CD14-positive monocyte (primary cell): ENCODE measurements around the gene ATP7A. TPM values are rescaled to one million over a fixed set of nuclear protein-coding genes. Genes with fewer than 3 reads are reported as not detected.

Experiments used
- DNase-seq, 3 donors: peaks; one replicate each; pipeline ENCODE4 v3.0.0-alpha.2; 2011 to 2022
- H2AFZ ChIP-seq: 2 replicates; pipeline ENCODE4 v1.6.0; 2012; ENCODE audit warnings: mild to moderate bottlenecking, low read depth, low read length, inconsistent platforms; ENCODE audit not compliant: insufficient read depth, poor library complexity, severe bottlenecking
- H3K27ac ChIP-seq, 2 donors: 1 replicate in 1 of 2; 2 replicates in 1 of 2; pipeline ENCODE4 v1.5.1; 2012 to 2013; ENCODE audit warnings: low read length in 2 of 2, control low read depth in 1 of 2, inconsistent platforms in 1 of 2, low read depth in 1 of 2, mild to moderate bottlenecking in 1 of 2
- H3K27me3 ChIP-seq, 2 donors: one replicate each; pipeline versions ENCODE4 v1.6.0 to v1.6.1; 2011 to 2013; ENCODE audit warnings: low read length in 2 of 2; ENCODE audit not compliant: control insufficient read depth in 2 of 2, insufficient read depth in 2 of 2
- H3K36me3 ChIP-seq, 2 donors: replicated peaks in 1 of 2; 1 replicate in 1 of 2; 2 replicates in 1 of 2; pipeline versions ENCODE4 v1.5.1 to v1.6.1; 2012 to 2013; ENCODE audit warnings: low read length in 2 of 2, control low read depth in 1 of 2, inconsistent platforms in 1 of 2, mild to moderate bottlenecking in 1 of 2; ENCODE audit not compliant: insufficient read depth in 2 of 2, control insufficient read depth in 1 of 2
- H3K4me1 ChIP-seq, 2 donors: 1 replicate in 1 of 2; 2 replicates in 1 of 2; pipeline versions ENCODE4 v1.5.1 to v1.6.1; 2012 to 2013; ENCODE audit warnings: low read length in 2 of 2, control low read depth in 1 of 2, inconsistent platforms in 1 of 2, mild to moderate bottlenecking in 1 of 2, moderate library complexity in 1 of 2; ENCODE audit not compliant: insufficient read depth in 2 of 2, control insufficient read depth in 1 of 2
- H3K4me2 ChIP-seq: replicated peaks from 2 replicates; pipeline ENCODE3; 2012; ENCODE audit warnings: low read length, moderate library complexity, mild to moderate bottlenecking; ENCODE audit not compliant: poor library complexity, severe bottlenecking; ENCODE audit errors: extremely low read depth
- H3K4me3 ChIP-seq, 3 experiments: fragments of 200-600 bp in 1 of 3; sonication (generic) in 1 of 3; replicated peaks in 1 of 3; 1 replicate in 2 of 3; 2 replicates in 1 of 3; pipeline ENCODE4 v1.5.1; 2011 to 2013; ENCODE audit warnings: low read length in 3 of 3, mild to moderate bottlenecking in 3 of 3, control low read depth in 2 of 3, low read depth in 2 of 3, inconsistent platforms in 1 of 3, moderate library complexity in 1 of 3
- H3K79me2 ChIP-seq: 2 replicates; pipeline ENCODE4 v1.6.0; 2012; ENCODE audit warnings: mild to moderate bottlenecking, control low read depth, inconsistent platforms, low read length, moderate library complexity; ENCODE audit not compliant: insufficient read depth
- H3K9ac ChIP-seq: 2 replicates; pipeline ENCODE4 v1.6.0; 2017; ENCODE audit warnings: low read length, mild to moderate bottlenecking; ENCODE audit not compliant: insufficient read depth, poor library complexity, severe bottlenecking
- H3K9me3 ChIP-seq, 2 donors: replicated peaks in 1 of 2; 1 replicate in 1 of 2; 2 replicates in 1 of 2; pipeline versions ENCODE4 v1.5.1 to v1.6.1; 2012 to 2013; ENCODE audit warnings: low read length in 2 of 2, control low read depth in 1 of 2; ENCODE audit not compliant: control insufficient read depth in 1 of 2, insufficient read depth in 1 of 2
- H4K20me1 ChIP-seq: 2 replicates; pipeline ENCODE4 v1.6.0; 2012; ENCODE audit warnings: mild to moderate bottlenecking, low read length, control low read depth, moderate library complexity; ENCODE audit not compliant: insufficient read depth
- H3K27ac Mint-ChIP-seq, 7 donors: one replicate each; pipeline ENCODE4 v1.8.0; 2020; ENCODE audit warnings: mild to moderate bottlenecking in 7 of 7, mixed read lengths in 7 of 7, moderate library complexity in 6 of 7, inconsistent platforms in 2 of 7
- H3K27me3 Mint-ChIP-seq, 3 donors: one replicate each; pipeline ENCODE4 v1.8.0; 2021 to 2022; ENCODE audit warnings: low read depth in 3 of 3, mild to moderate bottlenecking in 3 of 3, mixed read lengths in 3 of 3, moderate library complexity in 3 of 3, inconsistent platforms in 1 of 3
- H3K36me3 Mint-ChIP-seq, 2 donors: one replicate each; pipeline ENCODE4 v1.8.0; 2020; ENCODE audit warnings: mixed read lengths in 2 of 2, inconsistent platforms in 1 of 2, mild to moderate bottlenecking in 1 of 2
- H3K4me1 Mint-ChIP-seq: one replicate; pipeline ENCODE4 v1.8.0; 2020; ENCODE audit warnings: mild to moderate bottlenecking, mixed read lengths
- H3K4me3 Mint-ChIP-seq, 2 donors: one replicate each; pipeline ENCODE4 v1.8.0; 2020; ENCODE audit warnings: mild to moderate bottlenecking in 2 of 2, mixed read lengths in 2 of 2, moderate library complexity in 1 of 2
- H3K9me3 Mint-ChIP-seq, 7 donors: one replicate each; pipeline ENCODE4 v1.8.0; 2020 to 2022; ENCODE audit warnings: mixed read lengths in 7 of 7, mild to moderate bottlenecking in 6 of 7, moderate library complexity in 6 of 7, inconsistent platforms in 2 of 7
- CTCF ChIP-seq: fragments of 200-600 bp; IDR thresholded peaks from one replicate; pipeline ENCODE4 v1.8.0; 2022; ENCODE audit warnings: antibody characterized with exemption, mild to moderate bottlenecking
- WGBS: methylation state at CpG from one replicate; pipeline ENCODE4 v1.1.5; 2013; ENCODE audit warnings: missing lambda C conversion rate; ENCODE audit not compliant: insufficient coverage; 5-methylcytosine and 5-hydroxymethylcytosine counted together
- intact Hi-C, 2 donors: fragments of 100-400 bp; cut with micrococcal nuclease; formaldehyde crosslinking; loops; one replicate each; pipeline versions ENCODE4 v1.15.0 to v1.15.1; 2023
- polyA plus RNA-seq, 3 donors: library from polyadenylated mRNA; depleted of rRNA in 1 of 3; unstranded in 2 of 3; stranded (reverse) in 1 of 3; fragments of 300-500 nt in 2 of 3; fragments of >200 nt in 1 of 3; fragmentation: Illumina TruSeq in 2 of 3; gene quantifications; 1 replicate in 2 of 3; 2 replicates in 1 of 3; pipeline ENCODE4 v1.2.3, GENCODE V29; 2012 to 2021

ATP7A gene
- polyA plus RNA-seq, 3 donors, result 2.3 to 3.8 (median 2.8) TPM

- no peak overlapping the region for H3K4me3 ChIP-seq
- no peak overlapping the region for H3K27ac ChIP-seq
- intact Hi-C loops, result no loop called here
- no peaks in the 10 kb centered on the region for H4K20me1 ChIP-seq
- Mint-ChIP-seq H3K4me1 (peaks cover 11% of the 10 kb centered on the region), H3K4me3 (no peak overlapping the region), H3K27ac (no peak overlapping the region), H3K27me3 (no peaks in the 10 kb centered on the region), H3K9me3 (peaks cover 0 to 2% (median 0%) of the 10 kb centered on the region in 7 donors), H3K36me3 (peaks cover 0 to 5% of the 10 kb centered on the region in 2 donors)
- H3K4me2 ChIP-seq, result no peak overlapping the region
- H3K27me3 ChIP-seq, result no peaks in the 10 kb centered on the region
- no peaks in the 10 kb centered on the region for H3K79me2 ChIP-seq
- no peak for TF ChIP-seq CTCF
- no peaks in the 10 kb centered on the region for H3K9me3 ChIP-seq
- no peak overlapping the region for H3K9ac ChIP-seq
- no peak for DNase-seq
- H3K4me1 ChIP-seq, result peaks cover 0 to 3% of the 10 kb centered on the region in 2 donors
- H2AFZ ChIP-seq, result no peak overlapping the region
- WGBS, result no CpG with 5 or more reads among the region's 1 CpG
- H3K36me3 ChIP-seq, result no peaks in the 10 kb centered on the region
These were observed 50.1 kb downstream of the ATP7A start for GRCh38 chrX:77960567-77960966.

- H3K36me3 Mint-ChIP-seq, result peaks cover 0 to 5% of the 10 kb centered on the region in 2 donors
- no peak overlapping the region for H3K4me3 Mint-ChIP-seq
- H2AFZ ChIP-seq, result no peak overlapping the region
- no peak overlapping the region for H3K4me3 ChIP-seq
- no peaks in the 10 kb centered on the region for H4K20me1 ChIP-seq
- no peak overlapping the region for H3K27ac ChIP-seq
- no peak overlapping the region for H3K27ac Mint-ChIP-seq
- H3K4me1 ChIP-seq, result peaks cover 0 to 3% of the 10 kb centered on the region in 2 donors
- H3K4me1 Mint-ChIP-seq, result peaks cover 11% of the 10 kb centered on the region
- no peaks in the 10 kb centered on the region for H3K27me3 Mint-ChIP-seq
- WGBS, result no CpG with 5 or more reads among the region's 2 CpGs
- no peaks in the 10 kb centered on the region for H3K79me2 ChIP-seq
- H3K9me3 ChIP-seq, result no peaks in the 10 kb centered on the region
- intact Hi-C loops, result no loop called here
- peaks cover 0 to 2% (median 0%) of the 10 kb centered on the region in 7 donors for H3K9me3 Mint-ChIP-seq
- no peak for TF ChIP-seq CTCF
- DNase-seq, result no peak
- H3K4me2 ChIP-seq, result no peak overlapping the region
- no peaks in the 10 kb centered on the region for H3K36me3 ChIP-seq
- no peaks in the 10 kb centered on the region for H3K27me3 ChIP-seq
- H3K9ac ChIP-seq, result no peak overlapping the region
These were observed 50.6 kb downstream of the ATP7A start for GRCh38 chrX:77961063-77961462.
